ENCODE measurements around the gene FBP1.

DNA sequence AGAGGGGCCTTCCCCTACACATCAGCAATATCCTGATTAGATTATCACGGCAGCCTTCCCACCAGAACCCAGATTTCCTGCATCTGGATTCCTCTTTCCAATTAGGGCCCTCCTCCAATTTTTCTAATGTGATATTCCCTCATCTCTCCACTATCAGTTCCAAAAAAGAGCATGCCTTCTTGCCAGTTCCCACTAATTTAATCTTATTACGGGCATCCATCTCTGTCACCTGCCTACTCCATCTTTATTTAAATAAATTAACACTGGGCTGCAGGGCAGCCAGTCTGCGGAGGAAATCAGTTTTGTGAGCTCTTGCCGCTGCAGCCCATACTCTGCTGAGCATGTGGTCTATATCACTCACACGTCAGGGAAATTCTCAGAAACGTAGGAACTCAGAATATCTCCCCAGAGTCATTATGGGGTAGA, 29.1 kb downstream of the FBP1 start:
- TF ChIP-seq, protein P1, sequence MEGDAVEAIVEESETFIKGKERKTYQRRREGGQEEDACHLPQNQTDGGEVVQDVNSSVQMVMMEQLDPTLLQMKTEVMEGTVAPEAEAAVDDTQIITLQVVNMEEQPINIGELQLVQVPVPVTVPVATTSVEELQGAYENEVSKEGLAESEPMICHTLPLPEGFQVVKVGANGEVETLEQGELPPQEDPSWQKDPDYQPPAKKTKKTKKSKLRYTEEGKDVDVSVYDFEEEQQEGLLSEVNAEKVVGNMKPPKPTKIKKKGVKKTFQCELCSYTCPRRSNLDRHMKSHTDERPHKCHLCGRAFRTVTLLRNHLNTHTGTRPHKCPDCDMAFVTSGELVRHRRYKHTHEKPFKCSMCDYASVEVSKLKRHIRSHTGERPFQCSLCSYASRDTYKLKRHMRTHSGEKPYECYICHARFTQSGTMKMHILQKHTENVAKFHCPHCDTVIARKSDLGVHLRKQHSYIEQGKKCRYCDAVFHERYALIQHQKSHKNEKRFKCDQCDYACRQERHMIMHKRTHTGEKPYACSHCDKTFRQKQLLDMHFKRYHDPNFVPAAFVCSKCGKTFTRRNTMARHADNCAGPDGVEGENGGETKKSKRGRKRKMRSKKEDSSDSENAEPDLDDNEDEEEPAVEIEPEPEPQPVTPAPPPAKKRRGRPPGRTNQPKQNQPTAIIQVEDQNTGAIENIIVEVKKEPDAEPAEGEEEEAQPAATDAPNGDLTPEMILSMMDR (IDR thresholded peaks at IDR 0.05) = no peak
- TF ChIP-seq ZFX (IDR thresholded peaks at IDR 0.05; ENCODE audit: borderline replicate concordance) = no peak

Data from 22Rv1 (cell line).